ENCODE results near the gene DENND1B. TPM values are rescaled to one million over a fixed set of nuclear protein-coding genes. Genes with fewer than 3 reads are reported as not detected.

Gene DENND1B
- total RNA-seq, 1 experiment from 2014 or later, result 9.6 TPM

DNA sequence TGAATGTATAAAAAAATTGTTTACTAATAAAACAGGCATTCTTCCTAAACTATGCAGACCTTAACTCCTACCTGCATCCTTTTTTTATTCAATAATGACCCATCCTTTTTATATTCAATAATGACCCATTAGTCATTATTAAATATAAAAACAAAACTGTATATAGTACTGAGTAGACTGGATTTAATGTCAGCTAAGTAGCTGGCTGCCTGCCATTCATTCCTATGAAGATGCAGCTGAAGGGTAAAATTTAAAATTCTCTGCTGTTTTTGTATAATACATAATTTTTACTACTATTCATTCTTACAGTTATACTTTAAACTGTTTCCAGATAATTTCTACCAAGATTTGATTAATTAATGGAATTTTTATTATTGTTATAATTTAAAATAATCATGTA is 79.3 kb downstream of the DENND1B start:
- Histone ChIP-seq H3K4me1 (ENCODE audit: control insufficient read depth in 1 of 2, insufficient read depth in 2 of 2, low read length in 2 of 2) (peaks cover 0 to 3% of the 10 kb centered on the region in 2 experiments; a peak in 2 of 4 replicates), H3K79me2 (ENCODE audit: insufficient read depth, low read length) (no peaks in the 10 kb centered on the region), H3K9ac (ENCODE audit: low read length) (no peak overlapping the region), H3K4me2 (ENCODE audit: low read length) (no peak overlapping the region), H4K20me1 (ENCODE audit: insufficient read depth) (no peaks in the 10 kb centered on the region), H3K4me3 (replicated peaks in 1 of 2; ENCODE audit: low read depth in 1 of 2, low read length in 2 of 2) (no peak overlapping the region), H3K27ac (ENCODE audit: low read depth, low read length) (no peak overlapping the region), H3K27me3 (ENCODE audit: insufficient read depth, low read length) (no peaks in the 10 kb centered on the region), H2AFZ (ENCODE audit: low read depth, low read length, poor library complexity, severe bottlenecking) (no peak overlapping the region), H3K9me3 (ENCODE audit: control insufficient read depth in 1 of 2, insufficient read depth in 1 of 2, low read depth in 1 of 2, low read length in 2 of 2) (no peaks in the 10 kb centered on the region), H3K9me2 (ENCODE audit: insufficient read depth) (no peaks in the 10 kb centered on the region; the same call in 1 of the 2 replicates), H3K36me3 (ENCODE audit: control insufficient read depth in 1 of 2, insufficient read depth in 2 of 2, low read length in 2 of 2) (no peaks in the 10 kb centered on the region)
- CTCF ChIA-PET, result no interaction called here
- no peak for ATAC-seq
- RAD21 ChIA-PET (ENCODE audit: low non-redundant PET in 1 of 2, low total read pairs in 2 of 2, uncharacterized antibody in 2 of 2, unreplicated experiment in 2 of 2), result no interaction called here
- no TSS peak for BruUV-seq (replicated peaks)
- POLR2A ChIA-PET, result no interaction called here
- TF ChIP-seq EZH2phosphoT487 (IDR thresholded peaks at IDR 0.05; ENCODE audit: borderline replicate concordance), result no peak
- no peak for TF ChIP-seq ZBTB33 (IDR thresholded peaks at IDR 0.05; ENCODE audit: extremely low read depth, insufficient replicate concordance, low read length)
- TF ChIP-seq YY1 (IDR thresholded peaks at IDR 0.05; ENCODE audit: extremely low read depth, insufficient replicate concordance, low read depth, low read length), result no peak
- TF ChIP-seq SRF (IDR thresholded peaks at IDR 0.05; ENCODE audit: low read depth), result no peak
- TF ChIP-seq POLR2AphosphoS5 (IDR thresholded peaks at IDR 0.05; ENCODE audit: low read depth, low read length), result no peak
- no peak for TF ChIP-seq ZNF274 (IDR thresholded peaks at IDR 0.05; ENCODE audit: low read depth, low read length)
- TF ChIP-seq POLR2A (IDR thresholded peaks at IDR 0.05; ENCODE audit: borderline replicate concordance, extremely low read depth, insufficient read depth, insufficient read length), result no peak
- TF ChIP-seq, protein P1, sequence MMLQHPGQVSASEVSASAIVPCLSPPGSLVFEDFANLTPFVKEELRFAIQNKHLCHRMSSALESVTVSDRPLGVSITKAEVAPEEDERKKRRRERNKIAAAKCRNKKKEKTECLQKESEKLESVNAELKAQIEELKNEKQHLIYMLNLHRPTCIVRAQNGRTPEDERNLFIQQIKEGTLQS (IDR thresholded peaks at IDR 0.05), result no peak
- no peak for TF ChIP-seq TCF7L2 (IDR thresholded peaks at IDR 0.05; ENCODE audit: borderline replicate concordance, extremely low read depth, insufficient read depth, insufficient read length)
- no peak for TF ChIP-seq CEBPB (IDR thresholded peaks at IDR 0.05; ENCODE audit: low read depth)
- TF ChIP-seq CBX3 (IDR thresholded peaks at IDR 0.05; ENCODE audit: low read depth), result no peak
- no peak for TF ChIP-seq REST (IDR thresholded peaks at IDR 0.05; ENCODE audit: low read depth)
- TF ChIP-seq SIN3A (IDR thresholded peaks at IDR 0.05; ENCODE audit: low read depth), result no peak
- no peak for TF ChIP-seq ELF1 (IDR thresholded peaks at IDR 0.05; ENCODE audit: borderline replicate concordance, low read depth)
- TF ChIP-seq MAX (IDR thresholded peaks at IDR 0.05), result no peak
- TF ChIP-seq RAD21 (IDR thresholded peaks at IDR 0.05; ENCODE audit: low read depth), result no peak
- no peak for DNase-seq (ENCODE audit: low read depth, low spot score)
- intact Hi-C loops (cut with micrococcal nuclease), result loop anchor here (10.0 kb wide), 1 partner anchor 169 kb away; no protein-coding TSS in a partner anchor

Measured in HCT116 (cell line).